Measurements from ENCODE around the gene HES1.
A peak's percentile ranks its signal among the peaks of the same experiment; 100 is the strongest.
"Not testable (repeated sequence)": the region's sequence is repeated elsewhere in the genome, so short reads cannot be mapped to it uniquely, and the experiment has no call there.

HES1 gene

DNA sequence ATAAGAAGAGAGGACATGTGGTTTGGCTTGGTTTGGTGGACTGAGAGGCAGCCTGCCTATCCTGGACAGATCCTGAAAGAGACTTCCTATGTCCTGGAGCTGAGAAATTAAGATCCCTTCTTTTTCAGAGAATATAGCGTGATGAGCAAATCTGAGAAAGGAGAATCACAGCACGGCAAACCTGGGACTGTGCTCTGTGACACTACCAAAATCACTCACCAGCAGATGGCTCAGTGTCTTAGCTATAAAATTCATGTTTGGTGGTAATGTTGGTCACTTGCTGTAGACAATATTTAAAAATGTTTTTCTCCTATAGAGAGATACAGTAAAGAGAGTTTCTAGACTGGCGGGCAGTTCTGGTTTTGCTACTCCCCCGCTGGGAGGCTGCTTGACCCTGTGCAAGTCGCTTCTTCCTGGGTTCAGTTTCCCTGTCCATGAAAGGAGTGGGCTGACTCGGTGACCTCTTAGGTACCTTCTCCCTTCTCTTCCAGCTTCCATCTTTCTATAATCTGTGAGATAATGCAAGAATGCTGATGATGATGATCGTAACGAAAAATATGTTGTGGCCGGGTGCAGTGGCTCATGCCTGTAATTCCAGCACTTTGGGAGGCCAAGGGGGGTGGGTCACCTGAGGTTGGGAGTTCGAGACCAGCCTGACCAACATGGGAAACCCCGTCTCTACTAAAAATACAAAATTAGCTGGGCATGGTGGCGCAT is 7.6 kb upstream of the HES1 start:
- DNase-seq (ENCODE audit: low read depth in 3 of 3): no peak

DNA sequence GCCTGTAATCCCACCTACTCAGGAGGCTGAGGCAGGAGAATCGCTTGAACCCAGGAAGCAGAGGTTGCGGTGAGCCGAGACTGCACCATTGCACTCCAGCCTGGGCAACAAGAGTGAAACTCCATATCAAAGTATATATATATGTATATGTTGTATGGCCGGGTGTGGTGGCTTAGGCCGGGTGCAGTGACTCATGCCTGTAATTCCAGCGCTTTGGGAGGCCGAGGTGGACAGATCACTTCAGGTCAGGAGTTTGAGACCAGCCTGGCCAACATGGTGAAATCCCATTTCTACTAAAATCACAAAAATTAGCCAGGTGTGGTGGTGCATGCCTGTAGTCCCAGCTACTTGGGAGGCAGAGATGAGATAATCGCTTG is 7.0 kb upstream of the HES1 start:
- DNase-seq (ENCODE audit: low read depth in 3 of 3): not testable (repeated sequence)

DNA sequence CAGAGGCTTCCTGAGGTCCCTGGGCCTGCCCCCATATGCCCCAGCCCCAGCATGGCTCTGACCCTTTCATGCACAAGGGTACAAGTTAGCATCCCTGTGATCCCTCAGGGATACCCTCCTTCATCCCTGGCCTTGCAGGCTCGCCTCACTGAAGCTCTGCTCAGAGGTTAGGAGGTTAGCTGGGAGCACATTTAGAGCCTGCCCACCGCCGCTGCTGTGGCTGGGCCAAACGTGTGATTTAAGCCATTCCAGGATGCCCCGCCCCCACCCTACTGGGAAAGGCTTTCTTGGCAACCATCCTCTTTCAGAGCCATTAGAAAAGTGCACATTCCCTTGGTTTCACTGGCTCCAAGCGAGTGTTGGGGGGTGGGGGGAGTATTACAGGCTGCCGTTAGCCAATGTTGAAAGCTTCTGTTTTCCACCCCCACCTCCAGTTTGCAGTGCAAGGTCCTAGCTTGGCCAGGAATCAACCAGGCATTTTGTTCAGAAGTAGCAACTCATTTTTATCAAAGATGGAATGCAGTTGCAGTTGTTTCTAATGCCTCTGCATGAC is 6.3 kb upstream of the HES1 start:
- no peak for DNase-seq (ENCODE audit: low read depth in 3 of 3)

DNA sequence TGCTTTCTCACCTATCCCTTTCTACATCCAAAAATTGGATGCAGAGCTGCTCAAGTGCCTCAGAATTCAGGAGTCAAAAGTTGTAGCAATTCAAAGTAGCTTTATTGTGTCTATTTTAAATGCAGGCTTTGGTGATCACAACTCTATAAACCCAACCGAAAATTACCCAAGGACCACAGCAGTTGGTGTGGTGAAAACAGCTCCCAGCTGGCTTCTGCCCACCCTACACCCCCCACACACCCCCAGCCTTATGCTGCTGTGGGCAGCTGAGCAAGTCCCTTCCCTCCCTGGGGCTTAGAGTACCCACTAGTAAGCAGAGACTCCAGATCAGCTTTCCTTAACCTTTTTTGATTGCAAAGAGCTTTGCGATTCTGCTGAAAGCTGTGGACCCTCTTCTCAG is 5.8 kb upstream of the HES1 start:
- no peak for DNase-seq (ENCODE audit: low read depth in 3 of 3)

DNA sequence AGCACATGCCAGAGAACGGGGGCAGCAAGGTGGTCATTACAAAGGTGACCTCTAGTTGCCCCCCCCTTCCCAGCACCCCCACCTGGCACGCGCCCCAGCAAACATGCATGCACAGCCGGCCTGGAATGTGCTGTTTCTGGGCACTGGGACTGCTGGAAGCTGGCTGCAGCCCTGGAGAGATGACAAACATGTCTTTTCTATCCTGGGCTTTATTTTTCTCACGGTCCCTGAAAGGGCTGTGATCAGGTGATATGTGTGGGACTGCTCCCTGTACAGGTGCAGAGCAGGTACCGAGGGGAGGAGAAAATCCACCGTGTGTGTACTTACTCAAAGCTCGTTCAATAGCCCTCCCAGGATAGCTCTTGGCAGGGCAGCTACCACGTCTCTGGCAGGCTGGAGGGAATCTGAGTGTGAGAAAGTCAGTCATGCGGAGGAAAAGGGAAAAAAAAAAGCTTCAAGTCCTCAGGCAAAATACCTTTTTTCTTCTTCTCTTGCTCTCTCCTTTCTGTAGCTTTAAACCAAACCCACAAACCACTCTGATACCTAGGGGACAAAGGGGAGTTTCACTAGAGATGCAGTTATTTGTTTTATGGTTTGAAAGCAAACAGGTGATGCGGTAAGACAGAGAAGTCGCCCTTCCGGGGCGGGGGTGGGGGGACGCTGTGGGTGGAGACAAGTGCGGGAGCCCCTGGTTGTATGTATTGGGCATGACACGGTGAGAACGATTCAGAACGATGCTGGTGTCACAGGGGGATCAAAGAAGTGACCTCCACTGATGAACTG is 5.0 kb upstream of the HES1 start:
- DNase-seq (ENCODE audit: low read depth in 3 of 3): no peak

DNA sequence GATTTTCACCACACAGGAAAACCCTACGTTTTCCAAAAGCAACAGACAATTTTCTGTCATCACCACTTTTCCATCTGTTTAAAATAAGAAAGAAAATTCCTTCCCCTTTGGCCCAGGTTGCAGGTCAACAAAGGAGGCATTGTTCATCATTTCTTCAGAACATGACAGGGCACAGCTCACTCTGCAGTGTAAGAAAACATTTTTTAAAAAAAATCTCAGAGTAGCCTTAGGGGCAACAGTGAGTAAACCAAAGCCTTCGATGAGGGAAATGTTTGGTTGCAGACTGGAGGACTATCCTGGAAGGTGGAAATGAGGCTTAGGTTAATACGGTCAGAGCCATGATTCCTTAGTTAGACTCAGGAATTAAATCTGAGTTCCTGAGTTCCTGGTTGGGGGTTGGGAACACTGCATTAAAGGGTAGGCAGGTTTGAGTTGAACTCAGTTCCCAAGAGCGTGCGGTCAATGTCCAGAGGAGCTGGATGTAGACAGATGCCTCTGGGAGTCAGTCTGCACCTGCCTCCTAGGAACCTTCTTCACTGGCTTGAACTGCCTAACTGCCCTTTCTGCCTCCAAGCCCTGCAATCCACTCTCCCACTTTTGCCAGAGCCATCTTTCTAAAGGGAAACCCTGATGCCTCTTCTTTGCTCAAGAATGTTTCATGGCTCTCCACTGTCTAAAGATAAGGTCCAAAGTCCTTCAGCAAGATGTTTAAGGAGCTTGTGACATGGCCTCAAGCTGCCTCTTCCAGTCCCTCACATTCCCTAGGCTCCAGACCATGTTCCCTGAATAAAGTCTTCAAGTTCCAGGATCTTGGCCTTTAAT is 3.3 kb upstream of the HES1 start:
- no peak for DNase-seq (ENCODE audit: low read depth in 3 of 3)

DNA sequence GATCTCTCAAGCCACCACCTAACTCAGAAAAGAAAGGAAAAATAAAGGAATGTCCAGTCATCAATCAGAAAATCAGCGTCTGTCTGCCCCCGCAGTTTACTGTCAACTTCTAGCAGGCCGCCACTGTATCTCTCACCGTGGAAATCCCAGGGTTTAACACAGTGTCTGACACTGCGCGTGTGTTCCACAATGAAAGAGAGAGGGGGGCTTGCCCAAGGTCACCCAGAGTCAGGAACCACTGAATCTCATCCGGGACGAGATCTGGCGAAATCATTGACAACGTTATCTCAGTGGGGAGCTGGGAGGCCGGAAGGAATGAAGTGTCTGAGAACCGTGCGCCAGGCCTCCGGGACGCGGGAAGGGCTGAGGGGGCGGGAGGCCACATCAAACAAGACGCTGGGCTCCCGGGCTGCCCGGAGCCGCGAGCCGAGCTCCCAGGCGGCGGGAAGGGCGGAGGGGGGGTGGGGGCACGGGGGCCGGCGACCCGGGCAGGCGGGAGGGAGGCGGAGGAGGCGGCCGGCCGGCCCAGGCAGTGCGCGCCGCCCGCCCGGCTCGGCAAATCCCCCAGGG is 2.2 kb upstream of the HES1 start:
- DNase-seq (ENCODE audit: low read depth in 3 of 3): peak in 2 of 3 experiments; percentile 8 to 18

DNA sequence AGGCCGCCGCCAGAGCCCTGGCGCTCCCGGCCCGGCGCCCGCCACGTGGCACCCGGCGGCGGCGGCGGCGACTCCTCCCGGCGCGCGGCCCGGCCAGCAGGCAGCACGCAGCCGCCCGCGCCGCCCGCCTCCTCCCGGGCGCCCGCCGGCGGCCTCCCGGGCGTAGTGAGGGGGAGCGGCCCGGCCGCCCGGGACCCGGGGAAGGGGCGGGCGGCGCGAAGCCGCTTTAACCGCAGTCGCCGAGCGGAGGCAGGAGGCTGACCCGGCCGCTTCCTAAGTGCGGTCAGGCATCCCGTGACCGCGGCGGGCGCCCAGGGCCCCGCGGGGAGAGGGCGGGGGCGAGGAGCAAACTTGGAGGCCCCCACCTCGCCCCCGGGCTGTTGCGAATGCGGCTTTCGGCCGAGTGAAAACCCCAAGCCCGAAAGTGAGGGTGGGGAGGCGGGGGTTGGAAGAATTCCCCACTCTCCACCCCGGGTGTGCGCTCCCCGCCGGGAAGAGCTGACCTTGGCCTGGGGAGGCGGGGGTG is 1.7 kb upstream of the HES1 start:
- DNase-seq (ENCODE audit: low read depth in 3 of 3): peak in 2 of 3 experiments; percentile 42 to 48

DNA sequence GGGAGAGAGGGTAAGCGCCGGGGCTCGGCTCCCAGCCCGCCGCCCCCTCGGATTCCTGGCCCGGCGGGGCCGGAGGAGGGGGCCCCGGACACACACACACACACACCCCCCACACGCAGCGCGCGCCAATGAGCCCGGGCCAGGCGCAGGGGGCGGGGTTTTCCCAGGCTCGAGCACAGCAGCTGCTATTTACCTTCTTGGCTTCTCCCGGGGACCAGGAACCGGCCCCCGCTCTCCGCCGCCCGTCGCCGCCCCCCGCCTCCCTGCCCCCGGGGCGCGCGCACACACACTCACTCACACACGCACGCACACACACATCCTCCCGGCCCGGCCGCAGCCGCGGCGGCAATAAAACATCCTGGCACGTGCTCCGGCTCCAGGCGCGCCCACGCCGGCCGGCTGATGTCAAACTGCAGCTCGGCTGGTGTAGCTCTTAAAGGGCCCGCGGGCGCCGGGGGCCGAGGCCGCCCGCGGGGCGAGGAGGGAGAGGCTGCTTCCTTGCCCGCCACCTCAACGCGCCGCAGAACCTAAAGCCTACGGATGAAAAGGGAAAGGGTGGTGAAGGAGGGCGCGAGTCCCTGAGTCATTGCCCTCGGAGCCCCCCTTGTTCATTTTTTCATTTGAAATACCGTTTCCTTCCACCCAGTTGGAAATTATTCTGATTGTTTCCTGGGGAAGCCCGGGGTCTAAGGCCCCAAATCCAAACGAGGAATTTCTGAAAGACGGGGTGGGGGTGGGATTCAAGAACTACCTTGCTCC is 1.0 kb upstream of the HES1 start:
- peak; percentile 58 to 67 (median 64) for DNase-seq (ENCODE audit: low read depth in 3 of 3)

DNA sequence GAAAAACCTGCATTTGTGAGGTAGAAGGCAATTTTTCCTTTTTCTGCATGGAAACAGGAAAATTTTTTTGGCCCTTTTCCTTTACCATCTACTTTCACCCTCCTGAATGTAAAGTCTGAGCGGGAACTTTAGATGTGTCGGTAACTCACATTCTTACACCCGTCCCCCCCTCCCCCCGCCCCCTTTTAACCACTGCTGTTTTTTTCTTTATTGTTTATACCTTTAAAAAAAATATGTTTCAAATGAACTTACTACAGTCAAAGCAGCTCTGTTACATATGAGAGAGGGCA is 487 bp upstream of the HES1 start:
- no peak for DNase-seq (ENCODE audit: low read depth in 3 of 3)

DNA sequence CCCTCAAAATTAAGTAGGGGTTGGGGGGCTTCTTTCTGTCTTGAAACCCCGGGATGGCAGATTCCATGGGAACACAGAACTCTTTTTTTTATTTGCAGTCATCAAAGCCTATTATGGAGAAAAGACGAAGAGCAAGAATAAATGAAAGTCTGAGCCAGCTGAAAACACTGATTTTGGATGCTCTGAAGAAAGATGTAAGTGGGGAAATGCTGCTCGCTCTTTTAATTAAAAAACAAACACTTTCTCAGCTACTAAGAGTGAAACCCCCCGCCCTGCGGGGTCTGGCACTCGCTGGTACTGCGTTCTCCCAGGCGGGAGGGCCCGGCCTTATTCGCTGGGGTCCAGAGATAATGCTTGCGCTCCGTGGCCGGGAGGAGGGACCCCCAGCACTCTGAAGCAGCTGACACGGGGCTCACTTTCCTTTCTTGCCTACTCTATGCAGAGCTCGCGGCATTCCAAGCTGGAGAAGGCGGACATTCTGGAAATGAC is 615 bp downstream of the HES1 start:
- no peak for DNase-seq (ENCODE audit: low read depth in 3 of 3)

DNA sequence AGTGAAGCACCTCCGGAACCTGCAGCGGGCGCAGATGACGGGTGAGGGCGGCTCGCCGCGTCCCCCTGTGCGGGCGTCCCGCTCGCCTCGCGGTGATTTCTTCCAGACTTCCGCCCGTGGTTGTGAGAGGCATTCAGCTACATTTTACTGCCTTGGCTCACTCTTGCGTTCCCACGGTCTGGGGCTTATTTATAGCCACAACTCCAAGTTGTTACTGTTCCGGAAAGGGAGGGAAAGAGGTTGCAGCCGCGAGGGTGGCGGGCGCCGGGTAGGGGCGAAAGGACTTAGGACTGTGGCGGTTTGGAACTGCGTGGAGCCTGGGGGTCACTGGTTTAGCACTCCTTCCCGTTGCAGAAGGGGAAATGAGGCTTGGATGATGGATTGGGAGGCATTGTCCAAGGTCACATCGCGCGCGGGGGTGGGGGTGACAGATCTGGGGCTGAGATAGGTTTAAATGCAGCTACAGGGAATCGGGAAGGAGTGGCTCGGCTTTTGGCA is 1.1 kb downstream of the HES1 start:
- peak in 2 of 3 experiments; percentile 4 to 10 for DNase-seq (ENCODE audit: low read depth in 3 of 3)

DNA sequence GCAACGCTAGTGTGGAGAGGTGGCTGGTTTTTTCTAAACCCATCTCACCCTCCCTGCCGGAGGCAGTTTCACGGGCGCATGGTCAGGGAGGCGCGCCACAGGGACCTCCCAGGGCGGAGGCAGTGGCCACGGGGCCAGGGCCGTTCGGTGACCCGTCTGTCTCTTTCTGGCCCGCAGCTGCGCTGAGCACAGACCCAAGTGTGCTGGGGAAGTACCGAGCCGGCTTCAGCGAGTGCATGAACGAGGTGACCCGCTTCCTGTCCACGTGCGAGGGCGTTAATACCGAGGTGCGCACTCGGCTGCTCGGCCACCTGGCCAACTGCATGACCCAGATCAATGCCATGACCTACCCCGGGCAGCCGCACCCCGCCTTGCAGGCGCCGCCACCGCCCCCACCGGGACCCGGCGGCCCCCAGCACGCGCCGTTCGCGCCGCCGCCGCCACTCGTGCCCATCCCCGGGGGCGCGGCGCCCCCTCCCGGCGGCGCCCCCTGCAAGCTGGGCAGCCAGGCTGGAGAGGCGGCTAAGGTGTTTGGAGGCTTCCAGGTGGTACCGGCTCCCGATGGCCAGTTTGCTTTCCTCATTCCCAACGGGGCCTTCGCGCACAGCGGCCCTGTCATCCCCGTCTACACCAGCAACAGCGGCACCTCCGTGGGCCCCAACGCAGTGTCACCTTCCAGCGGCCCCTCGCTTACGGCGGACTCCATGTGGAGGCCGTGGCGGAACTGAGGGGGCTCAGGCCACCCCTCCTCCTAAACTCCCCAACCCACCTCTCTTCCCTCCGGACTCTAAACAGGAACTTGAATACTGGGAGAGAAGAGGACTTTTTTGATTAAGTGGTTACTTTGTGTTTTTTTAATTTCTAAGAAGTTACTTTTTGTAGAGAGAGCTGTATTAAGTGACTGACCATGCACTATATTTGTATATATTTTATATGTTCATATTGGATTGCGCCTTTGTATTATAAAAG is 1.8 kb downstream of the HES1 start:
- peak in 2 of 3 experiments; percentile 26 to 30 for DNase-seq (ENCODE audit: low read depth in 3 of 3)

DNA sequence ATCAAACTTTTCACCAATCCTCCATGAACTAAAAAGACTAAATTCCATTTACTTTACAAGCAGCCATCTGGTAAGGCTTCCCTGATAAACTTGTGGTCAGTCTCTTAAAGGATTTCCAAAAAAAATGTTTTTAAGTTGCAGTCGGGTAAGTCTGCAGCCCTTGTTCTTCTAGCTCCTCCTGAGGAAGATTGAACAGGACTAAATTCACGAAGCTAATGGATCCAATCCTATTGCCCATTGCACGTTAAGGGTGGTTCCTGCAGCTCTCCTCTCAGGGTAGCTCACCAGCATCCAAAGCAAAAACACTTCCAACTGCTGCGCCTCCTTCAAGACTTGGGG is 2.8 kb downstream of the HES1 start:
- no peak for DNase-seq (ENCODE audit: low read depth in 3 of 3)

DNA sequence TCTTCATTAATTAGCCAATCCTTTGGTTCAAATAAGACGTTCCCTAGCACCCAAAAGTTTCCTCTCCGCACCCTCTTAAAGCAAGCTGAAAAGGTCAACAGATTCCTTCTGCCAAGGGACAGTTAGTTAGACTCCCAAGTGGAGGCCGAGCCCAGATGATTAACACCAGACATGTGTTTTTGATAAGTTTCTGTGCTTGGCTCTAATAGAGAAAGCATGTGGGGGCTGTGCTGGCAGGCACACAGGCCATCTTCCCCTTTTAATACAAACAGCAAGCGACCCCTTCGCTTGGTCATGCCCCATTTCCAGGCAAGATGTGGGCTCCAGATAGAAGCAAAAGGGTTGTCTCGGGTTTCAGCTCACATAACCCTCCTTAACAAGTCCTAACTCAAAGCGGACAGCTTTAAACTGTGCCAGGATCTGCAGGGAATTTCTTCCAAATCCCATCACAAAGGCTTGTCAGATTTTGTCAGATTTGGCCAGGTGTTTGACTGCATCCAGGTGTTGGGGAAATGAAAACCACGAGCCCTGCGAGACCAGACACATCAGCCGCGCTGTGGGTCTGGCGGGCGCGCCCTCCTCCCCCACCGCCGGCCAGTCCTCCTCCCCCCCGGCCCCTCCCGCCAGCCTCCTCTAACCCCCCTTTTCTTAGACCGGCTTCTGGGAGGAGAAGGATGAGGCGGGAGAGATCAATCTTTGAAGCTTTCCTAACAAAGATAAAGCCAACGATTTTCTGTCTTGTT is 3.3 kb downstream of the HES1 start:
- no peak for DNase-seq (ENCODE audit: low read depth in 3 of 3)

DNA sequence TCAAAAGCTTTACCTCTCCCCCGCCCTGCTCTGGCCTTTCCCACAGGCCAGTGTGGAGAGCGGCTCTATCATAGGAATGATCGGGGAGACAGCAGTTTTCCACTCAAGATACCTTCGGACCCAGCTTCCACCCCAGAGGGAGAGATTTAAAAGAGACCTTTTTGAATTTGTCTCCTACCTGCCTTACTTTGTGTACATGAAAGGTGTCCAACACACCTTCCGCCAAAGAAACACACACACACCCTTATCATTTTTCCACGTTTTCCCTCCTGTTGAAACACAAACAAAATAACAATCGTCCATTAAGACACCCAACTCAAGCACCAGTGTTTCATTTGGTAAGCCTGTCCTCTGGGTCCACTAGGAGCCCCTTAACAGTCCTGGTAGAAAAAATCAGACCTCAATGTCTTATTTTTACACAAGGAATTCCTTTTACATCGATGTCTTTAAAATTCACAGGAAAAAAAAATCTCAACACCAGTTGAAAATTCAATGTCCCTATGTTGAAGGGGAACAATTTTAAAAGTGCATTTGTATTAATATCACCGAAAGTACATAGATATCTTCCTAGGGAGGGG is 4.0 kb downstream of the HES1 start:
- no peak for DNase-seq (ENCODE audit: low read depth in 3 of 3)

DNA sequence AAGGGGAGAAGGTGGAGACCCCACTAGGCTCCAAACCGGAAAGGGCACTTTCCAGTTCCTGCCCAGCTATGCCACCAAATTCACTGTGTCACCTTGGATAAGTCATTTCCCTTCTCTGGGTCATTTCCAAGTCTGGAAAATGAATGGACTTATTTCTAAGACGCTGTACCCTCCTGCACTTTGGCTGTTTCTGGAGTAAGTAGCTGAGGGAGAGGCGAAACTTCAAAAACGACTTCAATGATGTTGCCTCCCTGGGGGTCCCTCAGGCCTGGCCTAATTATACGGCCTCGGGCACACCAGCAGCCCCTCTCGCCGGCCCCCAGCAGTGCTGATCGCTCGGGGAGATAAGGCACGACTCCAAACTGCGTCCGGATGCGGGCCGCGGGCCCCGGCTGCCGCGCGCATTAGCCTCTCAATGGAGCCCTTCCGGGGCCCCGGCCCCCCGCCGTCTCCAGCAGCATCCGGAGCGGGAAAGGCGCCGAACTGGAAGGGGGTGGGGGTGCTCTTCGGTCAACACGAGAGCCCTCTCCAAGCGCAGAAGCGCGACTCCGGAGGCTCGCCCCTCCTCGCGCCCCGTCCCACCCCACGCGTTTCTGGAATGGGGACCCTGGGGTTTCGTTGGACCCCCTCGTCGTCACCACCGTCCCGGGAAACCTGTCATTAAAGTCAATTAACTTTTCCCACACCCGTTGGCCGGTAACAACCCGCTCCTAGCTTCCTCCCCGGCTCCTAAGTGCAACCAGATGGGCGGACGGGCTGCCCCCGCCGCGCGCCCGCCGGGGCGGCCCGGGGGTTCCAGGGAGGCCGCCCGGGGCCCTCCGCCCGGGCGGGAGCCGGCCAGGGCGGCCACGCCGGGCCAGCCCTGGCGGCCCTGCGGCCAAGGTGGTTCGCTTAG is 4.8 kb downstream of the HES1 start:
- DNase-seq (ENCODE audit: low read depth in 3 of 3): no peak

All from stimulated activated CD4-positive, alpha-beta T cell treated with anti-CD3 and anti-CD28 coated beads, TNF-alpha, amount 100 ng/mL, for 4 hours (primary cell).